Neutrophil (primary cell): ENCODE measurements around the gene SLC27A5.

Experiments used
- H3K27ac ChIP-seq: fragments of 200-600 bp; sonication (generic); 2 replicates; pipeline ENCODE4 v1.5.1; 2016; ENCODE audit warnings: mild to moderate bottlenecking, moderate library complexity
- H3K27me3 ChIP-seq: fragments of 200-600 bp; sonication (generic); 2 replicates; pipeline ENCODE4 v1.6.0; 2016; ENCODE audit warnings: mild to moderate bottlenecking
- H3K36me3 ChIP-seq: fragments of 200-600 bp; sonication (generic); 2 replicates; pipeline ENCODE4 v1.5.1; 2017
- H3K4me1 ChIP-seq, 2 experiments: fragments of 200-600 bp in 1 of 2; sonication (generic) in 1 of 2; 1 replicate in 1 of 2; 2 replicates in 1 of 2; pipeline versions ENCODE4 v1.5.1 to v1.6.1; 2013 to 2016; ENCODE audit warnings: low read depth in 1 of 2, low read length in 1 of 2, mild to moderate bottlenecking in 1 of 2, moderate library complexity in 1 of 2; ENCODE audit not compliant: control insufficient read depth in 1 of 2, insufficient read depth in 1 of 2
- H3K4me3 ChIP-seq, 2 experiments: fragments of 200-600 bp in 1 of 2; sonication (generic) in 1 of 2; 1 replicate in 1 of 2; 2 replicates in 1 of 2; pipeline ENCODE4 v1.5.1; 2013 to 2016; ENCODE audit warnings: low read depth in 1 of 2, low read length in 1 of 2, mild to moderate bottlenecking in 1 of 2, moderate library complexity in 1 of 2
- H3K9me3 ChIP-seq: fragments of 200-600 bp; sonication (generic); 2 replicates; pipeline ENCODE4 v1.5.1; 2016
- TF ChIP-seq, protein P1 (sequence below): fragments of 200-600 bp; sonication (generic); IDR thresholded peaks from 2 replicates; pipeline ENCODE4 v1.5.1; 2016; ENCODE audit warnings: antibody characterized with exemption

Gene SLC27A5

GRCh38 chr19:58558623-58559274 is 47.0 kb upstream of the SLC27A5 start:
- peak overlapping the region; percentile 100 for H3K27ac ChIP-seq
- H3K9me3 ChIP-seq, result no peaks in the 10 kb centered on the region
- TF ChIP-seq, protein P1, sequence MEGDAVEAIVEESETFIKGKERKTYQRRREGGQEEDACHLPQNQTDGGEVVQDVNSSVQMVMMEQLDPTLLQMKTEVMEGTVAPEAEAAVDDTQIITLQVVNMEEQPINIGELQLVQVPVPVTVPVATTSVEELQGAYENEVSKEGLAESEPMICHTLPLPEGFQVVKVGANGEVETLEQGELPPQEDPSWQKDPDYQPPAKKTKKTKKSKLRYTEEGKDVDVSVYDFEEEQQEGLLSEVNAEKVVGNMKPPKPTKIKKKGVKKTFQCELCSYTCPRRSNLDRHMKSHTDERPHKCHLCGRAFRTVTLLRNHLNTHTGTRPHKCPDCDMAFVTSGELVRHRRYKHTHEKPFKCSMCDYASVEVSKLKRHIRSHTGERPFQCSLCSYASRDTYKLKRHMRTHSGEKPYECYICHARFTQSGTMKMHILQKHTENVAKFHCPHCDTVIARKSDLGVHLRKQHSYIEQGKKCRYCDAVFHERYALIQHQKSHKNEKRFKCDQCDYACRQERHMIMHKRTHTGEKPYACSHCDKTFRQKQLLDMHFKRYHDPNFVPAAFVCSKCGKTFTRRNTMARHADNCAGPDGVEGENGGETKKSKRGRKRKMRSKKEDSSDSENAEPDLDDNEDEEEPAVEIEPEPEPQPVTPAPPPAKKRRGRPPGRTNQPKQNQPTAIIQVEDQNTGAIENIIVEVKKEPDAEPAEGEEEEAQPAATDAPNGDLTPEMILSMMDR, result peak; percentile 25
- peak overlapping the region; percentile 67 to 91 for H3K4me3 ChIP-seq
- peaks cover 24% of the 10 kb centered on the region for H3K36me3 ChIP-seq
- H3K4me1 ChIP-seq, result peaks cover 62 to 69% of the 10 kb centered on the region in 2 experiments
- H3K27me3 ChIP-seq, result peaks cover 34% of the 10 kb centered on the region

- Histone ChIP-seq H3K4me3 (peak within 1 kb of the TSS; percentile 67 to 91), H3K4me1 (peaks cover 62 to 69% of the 10 kb centered on the region in 2 experiments), H3K27me3 (peaks cover 28% of the 10 kb centered on the region), H3K36me3 (peaks cover 30% of the 10 kb centered on the region), H3K9me3 (no peaks in the 10 kb centered on the region), H3K27ac (peak within 1 kb of the TSS; percentile 100)
- TF ChIP-seq, protein P1, result no peak
Measured at GRCh38 chr19:58558066-58558622, 46.4 kb upstream of the SLC27A5 start, which contains the start of gene UBE2M. UBE2M (minus strand) TSS chr19:58558611; CDS start chr19:58558381, 230 bp downstream.

GRCh38 chr19:58557221-58558065 is 45.7 kb upstream of the SLC27A5 start:
- H3K27me3 ChIP-seq, result peaks cover 21% of the 10 kb centered on the region
- peaks cover 55 to 62% of the 10 kb centered on the region in 2 experiments for H3K4me1 ChIP-seq

DNA sequence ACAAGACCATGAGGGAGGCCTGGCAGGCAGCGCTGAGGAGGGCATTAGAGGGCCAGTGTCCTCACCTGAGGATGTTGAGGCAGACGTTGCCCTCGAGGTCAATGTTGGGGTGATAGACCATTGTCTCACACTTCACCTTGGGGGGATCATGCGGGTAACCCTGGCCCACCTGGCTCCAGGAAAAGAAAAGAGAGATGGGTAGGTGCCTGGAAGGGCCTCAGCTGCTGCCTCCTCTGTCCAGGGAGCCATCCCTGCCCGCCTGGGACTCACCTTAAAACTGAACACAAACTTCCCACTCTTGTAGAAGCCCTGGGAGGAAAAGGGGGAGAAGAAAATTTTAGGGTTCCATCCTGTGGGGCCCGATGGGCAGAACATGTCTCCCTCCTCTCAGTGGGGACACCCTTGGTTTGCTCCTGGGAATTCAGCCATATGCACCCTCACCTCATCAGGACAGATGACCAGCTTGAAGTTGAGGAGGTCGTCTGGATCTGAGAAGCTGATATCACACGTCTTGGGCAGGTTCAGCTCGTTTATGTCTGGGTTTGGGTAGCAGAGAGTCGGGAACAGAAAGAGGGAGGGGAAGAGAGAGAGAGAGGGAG is 44.9 kb upstream of the SLC27A5 start:
- Histone ChIP-seq H3K36me3 (peaks cover 44% of the 10 kb centered on the region), H3K27me3 (peaks cover 14% of the 10 kb centered on the region), H3K4me1 (peaks cover 47 to 55% of the 10 kb centered on the region in 2 experiments), H3K9me3 (no peaks in the 10 kb centered on the region), H3K4me3 (peak overlapping the region; percentile 67 to 82), H3K27ac (peak overlapping the region; percentile 100)
- TF ChIP-seq, protein P1, result no peak

More at GRCh38 chr19:58557221-58558065, 45.7 kb upstream of the SLC27A5 start:
- no peaks in the 10 kb centered on the region for H3K9me3 ChIP-seq
- peaks cover 37% of the 10 kb centered on the region for H3K36me3 ChIP-seq
- peak overlapping the region; percentile 100 for H3K27ac ChIP-seq
- TF ChIP-seq, protein P1, result no peak
- peak overlapping the region; percentile 67 to 82 for H3K4me3 ChIP-seq

GRCh38 chr19:58555920-58556621 is 44.3 kb upstream of the SLC27A5 start:
- peaks cover 47 to 50% of the 10 kb centered on the region in 2 experiments for H3K4me1 ChIP-seq
- TF ChIP-seq, protein P1, result no peak
- H3K9me3 ChIP-seq, result no peaks in the 10 kb centered on the region
- H3K27me3 ChIP-seq, result peaks cover 8% of the 10 kb centered on the region
- H3K4me3 ChIP-seq, result peak overlapping the region; percentile 67 to 84
- peaks cover 51% of the 10 kb centered on the region for H3K36me3 ChIP-seq
- peak overlapping the region; percentile 100 for H3K27ac ChIP-seq
